HCT116 (cell line): Measurements from ENCODE around the gene GLIPR2. TPM values are rescaled to one million over a fixed set of nuclear protein-coding genes. Genes with fewer than 3 reads are reported as not detected.

ENCODE experiments used
- ATAC-seq: fragments of 200-7000 bp; cut with Tn5 transposase; 2 replicates; pipeline ENCODE4 v1.9.1; 2020; ENCODE audit warnings: mild to moderate bottlenecking, moderate library complexity
- BruUV-seq: library from RNA; stranded (reverse); fragments of 400-500 nt; replicated peaks from 2 replicates; lab custom pipeline; 2021; lab: Mats Ljungman, UMichigan
- CTCF ChIA-PET: fragments of 300-600 bp; sonication (Branson Sonifier 250); formaldehyde crosslinking; loops from one replicate; lab custom pipeline; 2021; ENCODE audit warnings: antibody characterized with exemption; lab: Charles Lee
- POLR2A ChIA-PET: fragments of 300-600, 350-600 bp; sonication (Branson Sonifier 250); formaldehyde crosslinking; loops from one replicate; lab custom pipeline; 2021; ENCODE audit warnings: antibody characterized with exemption; lab: Charles Lee
- RAD21 ChIA-PET, 2 experiments: fragments of 300-600 bp; sonication (Branson Sonifier 250); formaldehyde crosslinking; loops; one replicate each; lab custom pipeline; 2023; ENCODE audit warnings: low total read pairs in 2 of 2; ENCODE audit not compliant: uncharacterized antibody in 2 of 2, unreplicated experiment in 2 of 2, low non-redundant PET in 1 of 2; lab: Charles Lee
- DNase-seq: peaks from one replicate; pipeline ENCODE4 v3.0.0-alpha.2; 2010; ENCODE audit warnings: low read depth, low spot score
- H2AFZ ChIP-seq: fragments of 200-600 bp; shearing (Covaris generic), sonication (generic); 2 replicates; pipeline ENCODE4 v1.6.1; 2017; ENCODE audit warnings: low read depth, mixed run types, mixed read lengths, antibody characterized with exemption, low read length; ENCODE audit not compliant: poor library complexity, severe bottlenecking
- H3K27ac ChIP-seq: 2 replicates; pipeline ENCODE4 v1.5.1; 2012; ENCODE audit warnings: low read depth, low read length
- H3K27me3 ChIP-seq: fragments of 200-600 bp; sonication (generic); 2 replicates; pipeline ENCODE4 v1.6.1; 2016; ENCODE audit warnings: mixed run types, low read length, mixed read lengths; ENCODE audit not compliant: insufficient read depth
- H3K36me3 ChIP-seq, 2 experiments: fragments of 200-500 bp in 1 of 2; fragments of 200-600 bp in 1 of 2; sonication (Bioruptor generic) in 1 of 2; sonication (generic) in 1 of 2; 2 replicates each; pipeline versions ENCODE4 v1.5.1 to v1.6.1; 2014 to 2016; ENCODE audit warnings: low read length in 2 of 2, inconsistent platforms in 1 of 2, mixed read lengths in 1 of 2, mixed run types in 1 of 2; ENCODE audit not compliant: insufficient read depth in 2 of 2, control insufficient read depth in 1 of 2
- H3K4me1 ChIP-seq, 2 experiments: fragments of 200-600 bp in 1 of 2; sonication (generic) in 1 of 2; 2 replicates each; pipeline versions ENCODE4 v1.5.1 to v1.6.1; 2012 to 2017; ENCODE audit warnings: low read length in 2 of 2, inconsistent platforms in 1 of 2, mild to moderate bottlenecking in 1 of 2, mixed read lengths in 1 of 2, mixed run types in 1 of 2, moderate library complexity in 1 of 2; ENCODE audit not compliant: insufficient read depth in 2 of 2, control insufficient read depth in 1 of 2
- H3K4me2 ChIP-seq: fragments of 200-600 bp; sonication (generic); 2 replicates; pipeline ENCODE4 v1.6.1; 2017; ENCODE audit warnings: mixed run types, low read length, mixed read lengths
- H3K4me3 ChIP-seq, 2 experiments: fragments of 200-600 bp in 1 of 2; sonication (generic) in 1 of 2; replicated peaks in 1 of 2; 2 replicates each; pipeline ENCODE4 v1.5.1; 2011 to 2016; ENCODE audit warnings: low read length in 2 of 2, control low read depth in 1 of 2, low read depth in 1 of 2, mild to moderate bottlenecking in 1 of 2, mixed read lengths in 1 of 2, mixed run types in 1 of 2
- H3K79me2 ChIP-seq: fragments of 200-600 bp; sonication (generic); 2 replicates; pipeline ENCODE4 v1.6.1; 2017; ENCODE audit warnings: mild to moderate bottlenecking, mixed run types, low read length, moderate library complexity, mixed read lengths; ENCODE audit not compliant: insufficient read depth
- H3K9ac ChIP-seq: fragments of 200-600 bp; sonication (generic); 2 replicates; pipeline ENCODE4 v1.6.1; 2016; ENCODE audit warnings: low read length, mixed read lengths
- H3K9me2 ChIP-seq: fragments of 200-600 bp; sonication (generic), shearing (Covaris generic); 2 replicates; pipeline ENCODE4 v1.6.1; 2017; ENCODE audit warnings: mixed run types, mild to moderate bottlenecking, moderate library complexity; ENCODE audit not compliant: insufficient read depth
- H3K9me3 ChIP-seq, 2 experiments: fragments of 200-500 bp in 1 of 2; fragments of 200-600 bp in 1 of 2; sonication (Bioruptor generic) in 1 of 2; sonication (generic) in 1 of 2; 2 replicates each; pipeline ENCODE4 v1.6.1; 2014 to 2017; ENCODE audit warnings: low read length in 2 of 2, mixed read lengths in 2 of 2, inconsistent platforms in 1 of 2, low read depth in 1 of 2, mild to moderate bottlenecking in 1 of 2, mixed run types in 1 of 2, moderate library complexity in 1 of 2; ENCODE audit not compliant: control insufficient read depth in 1 of 2, insufficient read depth in 1 of 2
- H4K20me1 ChIP-seq: fragments of 200-600 bp; sonication (generic), shearing (Covaris generic); 2 replicates; pipeline ENCODE4 v1.6.1; 2017; ENCODE audit warnings: mixed run types, mild to moderate bottlenecking, moderate library complexity; ENCODE audit not compliant: insufficient read depth
- ATF3 ChIP-seq: IDR thresholded peaks from 2 replicates; pipeline ENCODE4 v1.6.1; 2012
- CBX3 ChIP-seq: IDR thresholded peaks from 2 replicates; pipeline ENCODE4 v1.6.1; 2012; ENCODE audit warnings: low read depth
- CEBPB ChIP-seq: IDR thresholded peaks from 2 replicates; pipeline ENCODE4 v1.6.1; 2012; ENCODE audit warnings: low read depth
- CTCF ChIP-seq, 3 experiments: fragments of 200-600 bp in 1 of 3; sonication (generic) in 1 of 3; IDR thresholded peaks in 2 of 3; conservative IDR thresholded peaks in 1 of 3; 2 replicates each; pipeline ENCODE4 v1.5.1; 2012 to 2017; ENCODE audit warnings: low read depth in 2 of 3, low read length in 2 of 3, antibody characterized with exemption in 1 of 3, borderline replicate concordance in 1 of 3, control low read depth in 1 of 3, mild to moderate bottlenecking in 1 of 3, mixed read lengths in 1 of 3, mixed run types in 1 of 3, moderate library complexity in 1 of 3; ENCODE audit not compliant: insufficient read depth in 1 of 3
- EGR1 ChIP-seq: IDR thresholded peaks from 2 replicates; pipeline ENCODE4 v1.6.1; 2012; ENCODE audit warnings: low read depth
- EZH2 ChIP-seq: fragments of 200-600 bp; sonication (generic); IDR thresholded peaks from 2 replicates; pipeline ENCODE4 v1.6.1; 2017; ENCODE audit warnings: antibody characterized with exemption, mixed run types
- EZH2phosphoT487 ChIP-seq: fragments of 200-600 bp; IDR thresholded peaks from 2 replicates; pipeline ENCODE4 v1.6.1; 2018; ENCODE audit warnings: antibody characterized with exemption, borderline replicate concordance
- FOSL1 ChIP-seq: IDR thresholded peaks from 2 replicates; pipeline ENCODE4 v1.6.1; 2012; ENCODE audit warnings: low read depth
- JUND ChIP-seq: IDR thresholded peaks from 2 replicates; pipeline ENCODE4 v1.6.1; 2012
- POLR2AphosphoS5 ChIP-seq: IDR thresholded peaks from 2 replicates; pipeline ENCODE4 v1.6.1; 2011; ENCODE audit warnings: mild to moderate bottlenecking, low read depth, low read length, moderate library complexity
- RAD21 ChIP-seq: IDR thresholded peaks from 2 replicates; pipeline ENCODE4 v1.6.1; 2012; ENCODE audit warnings: low read depth, mild to moderate bottlenecking
- SIN3A ChIP-seq: IDR thresholded peaks from 2 replicates; pipeline ENCODE4 v1.6.1; 2012; ENCODE audit warnings: low read depth
- SP1 ChIP-seq: IDR thresholded peaks from 2 replicates; pipeline ENCODE4 v1.6.1; 2012; ENCODE audit warnings: low read depth
- SRF ChIP-seq: IDR thresholded peaks from 2 replicates; pipeline ENCODE4 v1.6.1; 2012; ENCODE audit warnings: low read depth
- TCF7L2 ChIP-seq: IDR thresholded peaks from 2 replicates; pipeline ENCODE4 v1.7.0; 2011; ENCODE audit warnings: borderline replicate concordance, inconsistent platforms; ENCODE audit not compliant: insufficient read depth, insufficient read length; ENCODE audit errors: extremely low read depth
- YY1 ChIP-seq: IDR thresholded peaks from 2 replicates; pipeline ENCODE4 v1.6.1; 2011; ENCODE audit warnings: low read length, low read depth, moderate library complexity, mild to moderate bottlenecking; ENCODE audit not compliant: insufficient replicate concordance; ENCODE audit errors: extremely low read depth
- ZFX ChIP-seq: fragments of 450-650 bp; IDR thresholded peaks from 2 replicates; pipeline ENCODE4 v1.6.1; 2017
- intact Hi-C: fragments of 100-400 bp; cut with micrococcal nuclease; formaldehyde crosslinking; loops from 2 replicates; pipeline ENCODE4 v1.10.0; 2022
- total RNA-seq: library from RNA; stranded (reverse); gene quantifications from one replicate; pipeline ENCODE4 v1.2.1, GENCODE V29; 2021; ENCODE audit not compliant: unreplicated experiment
- TF ChIP-seq, protein P1 (sequence below): IDR thresholded peaks from 2 replicates; pipeline ENCODE4 v1.6.1; 2012

GLIPR2 gene
- total RNA-seq, 1 experiment from 2014 or later, result 14.5 TPM

- no peak overlapping the region for H3K4me3 ChIP-seq
- H3K27ac ChIP-seq, result no peak overlapping the region
- no peaks in the 10 kb centered on the region for H3K36me3 ChIP-seq
- TF ChIP-seq FOSL1 (no peak), POLR2AphosphoS5 (no peak), JUND (no peak), TCF7L2 (no peak), CTCF (IDR thresholded peaks at IDR 0.05 in 2 of 3, conservative IDR thresholded peaks at IDR 0.05 in 1 of 3; ENCODE audit: borderline replicate concordance in 1 of 3, insufficient read depth in 1 of 3, low read depth in 2 of 3, low read length in 2 of 3) (no peak)
- TF ChIP-seq, protein P1, sequence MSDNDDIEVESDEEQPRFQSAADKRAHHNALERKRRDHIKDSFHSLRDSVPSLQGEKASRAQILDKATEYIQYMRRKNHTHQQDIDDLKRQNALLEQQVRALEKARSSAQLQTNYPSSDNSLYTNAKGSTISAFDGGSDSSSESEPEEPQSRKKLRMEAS, result no peak
- TF ChIP-seq, all 23 proteins: peak for 0
- ChIA-PET POLR2A (interaction anchor here (1.5 kb wide), 1 partner anchor 26 kb away, joined by 7 read pairs; the partner anchor contains the start of gene CLTA), CTCF (interaction anchor here (1.5 to 3.5 kb wide), 3 partner anchors 28 to 63 kb away, joined by 3 to 36 read pairs (median 6); partner anchors contain the start of gene GLIPR2), RAD21 (no interaction called here)
- DNase-seq (no peak), ATAC-seq (no peak)
- H3K4me2 ChIP-seq, result no peak overlapping the region
- H3K4me1 ChIP-seq, result peaks cover 0 to 15% of the 10 kb centered on the region in 2 experiments; a peak in 1 of 4 replicates
- no peaks in the 10 kb centered on the region for H3K9me2 ChIP-seq
- intact Hi-C loops, result loop anchor here (5.0 kb wide), 1 partner anchor 208 kb away; the partner anchor contains the start of gene OR2S2
- no peaks in the 10 kb centered on the region for H4K20me1 ChIP-seq
- no TSS peak for BruUV-seq
- no peak overlapping the region for H2AFZ ChIP-seq
- H3K9ac ChIP-seq, result no peak overlapping the region
- H3K27me3 ChIP-seq, result no peaks in the 10 kb centered on the region
- H3K79me2 ChIP-seq, result no peaks in the 10 kb centered on the region
- H3K9me3 ChIP-seq, result no peaks in the 10 kb centered on the region
Measured at GRCh38 chr9:36164989-36165388, 28.5 kb downstream of the GLIPR2 start.

DNA sequence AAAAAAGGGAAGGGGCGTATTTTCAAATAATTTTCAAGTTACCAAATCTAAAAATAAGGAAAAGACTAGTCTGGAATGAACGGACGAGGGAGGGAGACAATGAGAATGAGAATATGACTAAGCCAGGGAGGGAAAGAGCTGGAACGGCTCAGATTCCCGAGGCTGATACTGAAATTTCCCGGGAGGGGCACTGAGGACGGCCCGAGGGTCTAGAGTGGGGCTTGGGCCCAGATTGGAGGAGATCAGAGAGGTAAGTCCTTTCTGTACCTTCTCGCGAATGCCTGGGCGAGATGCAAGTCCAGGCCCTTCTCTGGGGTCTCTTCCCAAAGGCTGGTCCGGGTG, 29.3 kb downstream of the GLIPR2 start:
- Histone ChIP-seq H3K27me3 (no peaks in the 10 kb centered on the region), H3K9ac (no peak overlapping the region), H3K36me3 (no peaks in the 10 kb centered on the region), H3K4me1 (peaks cover 0 to 15% of the 10 kb centered on the region in 2 experiments; a peak in 1 of 4 replicates), H3K4me3 (no peak overlapping the region), H3K79me2 (no peaks in the 10 kb centered on the region), H3K4me2 (no peak overlapping the region), H3K27ac (no peak overlapping the region), H3K9me2 (no peaks in the 10 kb centered on the region), H4K20me1 (no peaks in the 10 kb centered on the region), H2AFZ (no peak overlapping the region), H3K9me3 (no peaks in the 10 kb centered on the region)
- ChIA-PET POLR2A (no interaction called here), RAD21 (no interaction called here), CTCF (interaction anchor here (1.5 to 3.5 kb wide), 3 partner anchors 29 to 64 kb away, joined by 3 to 36 read pairs (median 6); partner anchors contain the start of gene GLIPR2)
- DNase-seq, result no peak
- intact Hi-C loops, result loop anchor here (1.0 to 5.0 kb wide), 3 partner anchors 62 to 208 kb away; partner anchors contain the start of gene OR2S2
- no peak for ATAC-seq
- BruUV-seq, result no TSS peak
- TF ChIP-seq, protein P1, result no peak
- no peak for TF ChIP-seq SRF
- no peak for TF ChIP-seq CEBPB
- TF ChIP-seq EZH2, result no peak
- TF ChIP-seq ZFX, result no peak
- no peak for TF ChIP-seq SP1
- no peak for TF ChIP-seq ATF3
- no peak for TF ChIP-seq YY1
- TF ChIP-seq SIN3A, result no peak
- TF ChIP-seq EZH2phosphoT487, result no peak
- no peak for TF ChIP-seq FOSL1
- no peak for TF ChIP-seq RAD21
- TF ChIP-seq EGR1, result no peak
- no peak for TF ChIP-seq CBX3
